22Rv1 (cell line): ENCODE results near the gene SF3B2.

Experiments used
- H3K27ac ChIP-seq: fragments of 450-650 bp; 2 replicates; pipeline ENCODE4 v1.5.1; 2017
- CTCF ChIP-seq: fragments of 450-650 bp; IDR thresholded peaks from 2 replicates; pipeline ENCODE4 v1.5.1; 2017; ENCODE audit warnings: mild to moderate bottlenecking
- ZFX ChIP-seq: fragments of 450-650 bp; IDR thresholded peaks from 2 replicates; pipeline ENCODE4 v1.6.1; 2017; ENCODE audit warnings: antibody characterized with exemption, borderline replicate concordance

Gene SF3B2

GRCh38 chr11:66066751-66067150 is 14.6 kb downstream of the SF3B2 start:
- 0 out of 2 replicates have a peak overlapping the region, but pooled peaks have one; percentile 15 for H3K27ac ChIP-seq

GRCh38 chr11:66067640-66068039 is 15.5 kb downstream of the SF3B2 start:
- H3K27ac ChIP-seq = no peak overlapping the region
- no peak for TF ChIP-seq CTCF
- no peak for TF ChIP-seq ZFX

More at GRCh38 chr11:66066751-66067150, 14.6 kb downstream of the SF3B2 start:
- TF ChIP-seq ZFX (no peak), CTCF (no peak)

- peak overlapping the region; percentile 78 for H3K27ac ChIP-seq
- TF ChIP-seq CTCF = peak; percentile 91
- no peak for TF ChIP-seq ZFX
Measured at GRCh38 chr11:66068154-66068821, 16.1 kb downstream of the SF3B2 start.

- H3K27ac ChIP-seq = peak overlapping the region; percentile 78
- TF ChIP-seq CTCF = no peak; the same call in 1 of the 2 replicates
- TF ChIP-seq ZFX = no peak
Measured at GRCh38 chr11:66068923-66069714, 17.0 kb downstream of the SF3B2 start.

- H3K27ac ChIP-seq = peak within 1 kb of the TSS; percentile 78
- no peak; the same call in 1 of the 2 replicates for TF ChIP-seq CTCF
- TF ChIP-seq ZFX = no peak
Measured at GRCh38 chr11:66069715-66070603, 17.8 kb downstream of the SF3B2 start, which contains the start of gene PACS1. PACS1 (plus strand) TSS chr11:66070272; CDS start chr11:66070487, 215 bp downstream.

- peak overlapping the region; percentile 78 for H3K27ac ChIP-seq
- TF ChIP-seq CTCF (no peak), ZFX (no peak)
Measured at GRCh38 chr11:66070604-66071380, 18.6 kb downstream of the SF3B2 start.
